K562 (cell line): ENCODE results near the gene DGCR2. TPM values are rescaled to one million over a fixed set of nuclear protein-coding genes. Genes with fewer than 3 reads are reported as not detected.

Experiments used
- ARID4B ChIP-seq: sonication (generic); formaldehyde crosslinking; IDR thresholded peaks from 2 replicates; pipeline ENCODE4 v1.8.0; 2022; ENCODE audit warnings: mild to moderate bottlenecking, missing genetic modification reagents
- ATF7 ChIP-seq: fragments of 450-650 bp; IDR thresholded peaks from 2 replicates; pipeline ENCODE4 v1.7.1; 2014; ENCODE audit warnings: mild to moderate bottlenecking, moderate library complexity
- CBX2 ChIP-seq: fragments of 200-600 bp; sonication (generic); IDR thresholded peaks from one replicate; pipeline ENCODE4 v1.6.1; 2012; ENCODE audit warnings: mild to moderate bottlenecking, low read length, inconsistent platforms; ENCODE audit not compliant: insufficient read depth, poor library complexity, severe bottlenecking
- ELF2 ChIP-seq: fragments of 250-450 bp; sonication (Bioruptor Pico); IDR thresholded peaks from 2 replicates; pipeline ENCODE4 v1.5.0; 2021; ENCODE audit warnings: mild to moderate bottlenecking
- ELK3 ChIP-seq: fragments of 450-650 bp; formaldehyde crosslinking; IDR thresholded peaks from 2 replicates; pipeline ENCODE4 v1.4.0; 2020; ENCODE audit warnings: mild to moderate bottlenecking
- HDGF ChIP-seq: fragments of 450-650 bp; IDR thresholded peaks from 2 replicates; pipeline ENCODE4 v1.6.1; 2016
- MAFK ChIP-seq: IDR thresholded peaks from 2 replicates; pipeline ENCODE4 v1.6.1; 2011; ENCODE audit warnings: low read length, improper control_type of control experiment
- RBM14 ChIP-seq: fragments of 200-400 bp; formaldehyde crosslinking; IDR thresholded peaks from 2 replicates; pipeline ENCODE4 v1.6.1; 2018; ENCODE audit warnings: low read depth, mild to moderate bottlenecking, low read length, moderate library complexity, borderline replicate concordance; ENCODE audit not compliant: insufficient read depth
- SMAD1 ChIP-seq: fragments of 150-350 bp; IDR thresholded peaks from 2 replicates; pipeline ENCODE4 v1.6.1; 2014; ENCODE audit warnings: low read length, low read depth; ENCODE audit not compliant: partially characterized antibody
- ZBTB11 ChIP-seq, 3 experiments: fragments of 200-800 bp in 1 of 3; fragments of 250-450 bp in 1 of 3; fragments of 450-650 bp in 1 of 3; sonication (Bioruptor Pico) in 1 of 3; sonication (Bioruptor generic) in 1 of 3; formaldehyde crosslinking in 1 of 3; IDR thresholded peaks; 2 replicates each; pipeline versions ENCODE4 v1.6.1 to v1.8.0; 2016 to 2022; ENCODE audit warnings: mild to moderate bottlenecking in 2 of 3, missing genetic modification characterization in 2 of 3, missing compliant biosample characterization in 1 of 3, moderate library complexity in 1 of 3
- ZBTB34 ChIP-seq: fragments of 250-450 bp; sonication (Bioruptor Pico); IDR thresholded peaks from 2 replicates; pipeline ENCODE4 v1.8.0; 2021; ENCODE audit warnings: mild to moderate bottlenecking, moderate library complexity
- ZNF316 ChIP-seq: fragments of 450-650 bp; IDR thresholded peaks from 2 replicates; pipeline ENCODE4 v1.6.1; 2016
- ZNF639 ChIP-seq, 2 experiments: fragments of 200-800 bp in 1 of 2; sonication (Bioruptor generic) in 1 of 2; sonication (generic) in 1 of 2; formaldehyde crosslinking in 1 of 2; IDR thresholded peaks in 1 of 2; conservative IDR thresholded peaks in 1 of 2; 2 replicates each; pipeline versions ENCODE4 v1.5.0 to v1.6.1; 2016 to 2020; ENCODE audit warnings: missing compliant biosample characterization in 1 of 2, missing genetic modification characterization in 1 of 2, missing genetic modification reagents in 1 of 2
- polyA plus RNA-seq, 8 experiments: library from polyadenylated mRNA; depleted of rRNA in 4 of 8; stranded (reverse) in 5 of 8; unstranded in 3 of 8; fragments of >200 nt; fragmentation: Nextera tagmentation in 2 of 8; fragmentation: Illumina TruSeq in 1 of 8; extraction: Ambion mirVana in 2 of 8; extraction: Trizol in 1 of 8; gene quantifications; 2 replicates each; pipeline versions ENCODE4 v1.2.1 to v1.2.3, GENCODE V29; 2011 to 2014; ENCODE audit warnings: inconsistent platforms in 1 of 8, missing spikeins in 1 of 8
- total RNA-seq, 7 experiments: library from RNA; depleted of rRNA in 6 of 7; stranded (reverse); fragments of >200 nt in 6 of 7; fragmentation: Illumina TruSeq in 2 of 7; extraction: Trizol in 2 of 7; gene quantifications; 2 replicates each; pipeline versions ENCODE4 v1.2.1 to v1.2.3, GENCODE V29; 2011 to 2021; ENCODE audit warnings: low replicate concordance in 1 of 7

The DGCR2 gene
- total and polyA plus RNA-seq, 9 of the 15 experiments (the other 6 are each of a cell fraction or from before 2014, with no cell fraction given), result 0.69 to 101 (median 56.4) TPM

GRCh38 chr22:19120829-19121630 lies 1.2 kb downstream of the DGCR2 start (continued):
- TF ChIP-seq ARID4B (CRISPR knock-in tag) (no peak), ZBTB11 (CRISPR knock-in tag; IDR thresholded peaks at IDR 0.05) (peak in 1 of 3 experiments; percentile 12; a peak in 1 of 6 replicates), ZNF316 (peak; percentile 94), CBX2 (no peak), HDGF (peak; percentile 91), ZNF639 (CRISPR knock-in tag; conservative IDR thresholded peaks at IDR 0.05 in 1 of 2, IDR thresholded peaks at IDR 0.05 in 1 of 2) (0 out of 4 replicates have a peak, but pooled peaks of 1 of the 2 experiments have one; percentile 43), ATF7 (peak; percentile 9; the same call in 1 of the 2 replicates), SMAD1 (peak; percentile 29), ELK3 (CRISPR knock-in tag) (no peak), MAFK (peak; percentile 17; the same call in 1 of the 2 replicates), RBM14 (no peak), ZBTB34 (CRISPR knock-in tag) (0 out of 2 replicates have a peak, but pooled peaks have one; percentile 43), ELF2 (CRISPR knock-in tag) (peak; percentile 14; the same call in 1 of the 2 replicates)
